HG03442 (cell line): Measurements from ENCODE around the gene PAQR4.
"Not testable (repeated sequence)": the region's sequence is repeated elsewhere in the genome, so short reads cannot be mapped to it uniquely, and the experiment has no call there.

ENCODE experiments used
- ATAC-seq: cut with Tn5 transposase; IDR thresholded peaks from one replicate; pipeline ENCODE4 v1.9.1; 2021; ENCODE audit warnings: mild to moderate bottlenecking, moderate library complexity; ENCODE audit not compliant: unreplicated experiment

The PAQR4 gene

GRCh38 chr16:2968738-2969544 lies at the start of gene PAQR4:
Gene PAQR4 (plus strand): TSS chr16:2969348. CDS start chr16:2969675, 327 bp downstream.
- ATAC-seq, result peak; percentile 63

- no peak for ATAC-seq
Observed at GRCh38 chr16:2919511-2920255, 49.5 kb upstream of the PAQR4 start.

- no peak for ATAC-seq
Observed at GRCh38 chr16:2923481-2923880, 45.7 kb upstream of the PAQR4 start.

GRCh38 chr16:2924901-2925755 lies 44.0 kb upstream of the PAQR4 start:
- ATAC-seq, result no peak

- no peak for ATAC-seq
Observed at GRCh38 chr16:2925951-2926649, 43.0 kb upstream of the PAQR4 start.

- ATAC-seq, result no peak
Observed at GRCh38 chr16:2926650-2926999, 42.5 kb upstream of the PAQR4 start.

- peak; percentile 47 for ATAC-seq
Observed at GRCh38 chr16:2927010-2927646, 42.0 kb upstream of the PAQR4 start.

GRCh38 chr16:2928151-2928550 lies 41.0 kb upstream of the PAQR4 start:
- not testable (repeated sequence) for ATAC-seq

GRCh38 chr16:2928796-2929195 lies 40.4 kb upstream of the PAQR4 start:
- ATAC-seq, result no peak

- no peak for ATAC-seq
Observed at GRCh38 chr16:2929693-2930092, 39.5 kb upstream of the PAQR4 start.

- ATAC-seq, result no peak
Observed at GRCh38 chr16:2930236-2930635, 38.9 kb upstream of the PAQR4 start.

- not testable (repeated sequence) for ATAC-seq
Observed at GRCh38 chr16:2931231-2931914, 37.8 kb upstream of the PAQR4 start.

- ATAC-seq, result no peak
Observed at GRCh38 chr16:2933136-2933535, 36.0 kb upstream of the PAQR4 start.

GRCh38 chr16:2933701-2934100 lies 35.4 kb upstream of the PAQR4 start:
- ATAC-seq, result no peak

GRCh38 chr16:2934450-2934849 lies 34.7 kb upstream of the PAQR4 start:
- no peak for ATAC-seq

- ATAC-seq, result no peak
Observed at GRCh38 chr16:2936436-2937011, 32.6 kb upstream of the PAQR4 start.

GRCh38 chr16:2937170-2937569 lies 32.0 kb upstream of the PAQR4 start:
- no peak for ATAC-seq

GRCh38 chr16:2938206-2938605 lies 30.9 kb upstream of the PAQR4 start:
- ATAC-seq, result no peak

GRCh38 chr16:2939968-2940367 lies 29.2 kb upstream of the PAQR4 start:
- ATAC-seq, result no peak
